Measurements from ENCODE around the gene LONRF2. TPM values are rescaled to one million over a fixed set of nuclear protein-coding genes. Genes with fewer than 3 reads are reported as not detected.
A peak's percentile ranks its signal among the peaks of the same experiment; 100 is the strongest.

Gene LONRF2
- total RNA-seq, 1 experiment from 2014 or later = 2.7 TPM

DNA sequence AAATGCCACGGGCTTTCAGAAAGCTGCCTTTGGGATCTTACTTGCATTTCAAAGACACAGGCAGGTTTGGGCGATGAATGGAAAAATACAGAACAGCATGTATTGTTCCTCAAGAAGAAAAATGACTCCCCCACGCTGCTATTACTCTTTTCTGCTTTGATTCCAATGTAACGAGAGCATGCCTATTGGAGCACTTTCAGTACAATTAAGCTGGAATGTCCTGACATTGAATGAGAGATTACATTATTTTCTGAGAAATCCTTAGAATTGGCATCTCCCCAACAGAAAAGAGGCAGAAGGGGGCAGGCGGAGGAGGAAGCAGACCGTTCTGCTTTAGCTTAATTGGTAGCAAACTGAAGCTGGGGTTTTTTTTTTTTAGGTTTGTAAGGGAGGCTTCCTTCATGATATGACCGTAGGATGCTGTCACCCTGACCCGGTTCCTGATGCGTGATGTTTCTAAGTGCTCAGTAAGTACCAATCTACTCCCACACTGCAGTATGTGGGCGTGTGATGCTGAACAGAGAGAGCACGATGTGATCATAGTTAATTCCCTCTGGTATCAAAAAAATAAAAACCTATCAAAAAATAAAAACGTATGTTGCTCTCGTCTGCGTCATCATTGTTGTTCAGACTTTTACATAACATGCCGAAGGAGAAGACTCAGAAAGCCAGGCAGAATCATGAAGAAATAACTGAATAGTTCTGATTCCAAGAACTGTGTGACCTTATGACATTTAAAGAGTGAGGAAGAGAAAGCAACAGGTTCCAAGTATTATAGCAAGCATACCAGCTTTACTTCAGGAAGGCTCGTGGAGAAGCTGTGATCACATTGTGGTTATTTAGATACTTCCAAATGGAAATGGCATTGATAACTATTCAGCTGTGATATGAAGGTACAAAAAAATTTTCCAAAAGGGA is 40.5 kb downstream of the LONRF2 start:
- no CpG with 5 or more reads among the region's 16 CpGs for WGBS (ENCODE audit: extremely low coverage, insufficient read length, low lambda C conversion rate)
- H3K9ac ChIP-seq (ENCODE audit: extremely low read depth, insufficient read length, low read length) = no peak overlapping the region
- H2BK120ac ChIP-seq (ENCODE audit: low read depth, low read length, poor library complexity, severe bottlenecking) = no peak overlapping the region
- H3K14ac ChIP-seq (ENCODE audit: insufficient read depth, low read length) = no peak overlapping the region
- no peak overlapping the region for H3K4ac ChIP-seq (ENCODE audit: low read depth, low read length)
- no peaks in the 10 kb centered on the region for H3K36me3 Mint-ChIP-seq (ENCODE audit: insufficient read depth in 1 of 3, low read depth in 3 of 3)
- H3K4me1 ChIP-seq (ENCODE audit: insufficient read depth, low read length) = peaks cover 11% of the 10 kb centered on the region; the same call in 1 of the 2 replicates
- no peak overlapping the region for H3K23ac ChIP-seq (ENCODE audit: insufficient read length, low read depth, low read length)
- no peaks in the 10 kb centered on the region for H3K27me3 ChIP-seq (ENCODE audit: insufficient read depth, low read length)
- H3K79me2 ChIP-seq (ENCODE audit: insufficient read depth, low read length) = no peaks in the 10 kb centered on the region
- no peak overlapping the region for H2AK5ac ChIP-seq (ENCODE audit: insufficient read length, low read length)
- no peaks in the 10 kb centered on the region for H3K9me3 ChIP-seq (ENCODE audit: control insufficient read depth, low read depth, low read length)
- H2BK20ac ChIP-seq (ENCODE audit: low read depth, low read length, poor library complexity, severe bottlenecking) = no peak overlapping the region
- H3K9me3 Mint-ChIP-seq = no peaks in the 10 kb centered on the region
- H3K27ac Mint-ChIP-seq = 0 out of 7 replicates have a peak overlapping the region, but pooled peaks of 1 of the 3 experiments have one; percentile 15
- H3K18ac ChIP-seq (ENCODE audit: insufficient read length, low read depth, low read length) = no peak overlapping the region
- no peak overlapping the region for H3T11ph ChIP-seq (ENCODE audit: low read length)
- TF ChIP-seq, protein P1, sequence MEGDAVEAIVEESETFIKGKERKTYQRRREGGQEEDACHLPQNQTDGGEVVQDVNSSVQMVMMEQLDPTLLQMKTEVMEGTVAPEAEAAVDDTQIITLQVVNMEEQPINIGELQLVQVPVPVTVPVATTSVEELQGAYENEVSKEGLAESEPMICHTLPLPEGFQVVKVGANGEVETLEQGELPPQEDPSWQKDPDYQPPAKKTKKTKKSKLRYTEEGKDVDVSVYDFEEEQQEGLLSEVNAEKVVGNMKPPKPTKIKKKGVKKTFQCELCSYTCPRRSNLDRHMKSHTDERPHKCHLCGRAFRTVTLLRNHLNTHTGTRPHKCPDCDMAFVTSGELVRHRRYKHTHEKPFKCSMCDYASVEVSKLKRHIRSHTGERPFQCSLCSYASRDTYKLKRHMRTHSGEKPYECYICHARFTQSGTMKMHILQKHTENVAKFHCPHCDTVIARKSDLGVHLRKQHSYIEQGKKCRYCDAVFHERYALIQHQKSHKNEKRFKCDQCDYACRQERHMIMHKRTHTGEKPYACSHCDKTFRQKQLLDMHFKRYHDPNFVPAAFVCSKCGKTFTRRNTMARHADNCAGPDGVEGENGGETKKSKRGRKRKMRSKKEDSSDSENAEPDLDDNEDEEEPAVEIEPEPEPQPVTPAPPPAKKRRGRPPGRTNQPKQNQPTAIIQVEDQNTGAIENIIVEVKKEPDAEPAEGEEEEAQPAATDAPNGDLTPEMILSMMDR (conservative IDR thresholded peaks at IDR 0.05) = no peak
- H4K91ac ChIP-seq (ENCODE audit: insufficient read length, low read depth, low read length) = no peak overlapping the region
- H3K23me2 ChIP-seq (ENCODE audit: insufficient read length, low read depth, low read length, poor library complexity, severe bottlenecking) = peaks cover 3% of the 10 kb centered on the region
- H2BK15ac ChIP-seq (ENCODE audit: low read depth, low read length) = no peak overlapping the region
- no peak overlapping the region; a peak in 2 of 5 replicates for H3K4me3 Mint-ChIP-seq
- H3K27me3 Mint-ChIP-seq (ENCODE audit: low read depth) = no peaks in the 10 kb centered on the region
- H3K27ac ChIP-seq (ENCODE audit: insufficient read length, low read depth, low read length) = no peak overlapping the region
- H2BK5ac ChIP-seq (ENCODE audit: insufficient read length, low read length) = no peak overlapping the region
- no peak overlapping the region for H2BK12ac ChIP-seq (ENCODE audit: insufficient read length, low read depth, low read length)
- H3K4me2 ChIP-seq (ENCODE audit: insufficient read depth, insufficient read length, low read length) = peak overlapping the region; percentile 41
- H3K4me1 Mint-ChIP-seq = peaks cover 40 to 42% of the 10 kb centered on the region in 2 experiments
- no peak overlapping the region for H3K56ac ChIP-seq (ENCODE audit: insufficient read length, low read depth, low read length)
- H2AFZ ChIP-seq (ENCODE audit: low read length) = no peak overlapping the region
- no peak overlapping the region for H4K5ac ChIP-seq (ENCODE audit: insufficient read length, low read depth, low read length)
- H4K20me1 ChIP-seq (ENCODE audit: control insufficient read depth, insufficient read depth, insufficient read length) = no peaks in the 10 kb centered on the region
- no peaks in the 10 kb centered on the region for H3K79me1 ChIP-seq (ENCODE audit: insufficient read depth, low read depth, low read length, poor library complexity, severe bottlenecking)
- no peak overlapping the region for H4K8ac ChIP-seq (replicated peaks; ENCODE audit: insufficient read length, low read depth, low read length)
- no peak for DNase-seq

Data from H9 (cell line).